CD4-positive, CD25-positive, alpha-beta regulatory T cell (primary cell): ENCODE measurements around the gene MMP10. TPM values are rescaled to one million over a fixed set of nuclear protein-coding genes. Genes with fewer than 3 reads are reported as not detected.
"Not testable (repeated sequence)": the region's sequence is repeated elsewhere in the genome, so short reads cannot be mapped to it uniquely, and the experiment has no call there.

Source experiments
- ATAC-seq, 2 donors: fragments of 150-1000 bp; cut with Tn5 transposase; one replicate each; pipeline ENCODE4 v1.10.0; 2021; ENCODE audit warnings: low read depth in 2 of 2, moderate number of reproducible peaks in 2 of 2, moderate library complexity in 1 of 2
- DNase-seq, 3 donors: peaks; one replicate each; pipeline versions ENCODE4 v3.0.0 to v3.0.0-alpha.2; 2012 to 2022; ENCODE audit warnings: mixed read lengths in 1 of 3
- H3K27ac ChIP-seq: one replicate; pipeline ENCODE4 v1.7.0; 2013; ENCODE audit warnings: mild to moderate bottlenecking, low read length; ENCODE audit not compliant: insufficient read depth, poor library complexity, severe bottlenecking
- H3K27me3 ChIP-seq: one replicate; pipeline ENCODE4 v1.7.0; 2013; ENCODE audit warnings: low read length; ENCODE audit not compliant: control insufficient read depth, insufficient read depth
- H3K36me3 ChIP-seq: one replicate; pipeline ENCODE4 v1.7.0; 2013; ENCODE audit warnings: mild to moderate bottlenecking, low read length, moderate library complexity; ENCODE audit not compliant: control insufficient read depth, insufficient read depth
- H3K4me1 ChIP-seq: 2 replicates; pipeline ENCODE4 v1.7.0; 2013; ENCODE audit warnings: mild to moderate bottlenecking, low read length; ENCODE audit not compliant: insufficient read depth, control insufficient read depth, poor library complexity, severe bottlenecking
- H3K4me3 ChIP-seq: one replicate; pipeline ENCODE4 v1.7.0; 2013; ENCODE audit warnings: low read depth, mild to moderate bottlenecking, low read length, moderate library complexity
- H3K9me3 ChIP-seq, 2 experiments: 1 replicate in 1 of 2; 2 replicates in 1 of 2; pipeline ENCODE4 v1.7.0; 2013; ENCODE audit warnings: low read length in 2 of 2, mild to moderate bottlenecking in 1 of 2, moderate library complexity in 1 of 2; ENCODE audit not compliant: control insufficient read depth in 2 of 2
- H3K27ac Mint-ChIP-seq, 3 donors: one replicate each; pipeline ENCODE4 v1.8.0; 2020 to 2022; ENCODE audit warnings: mild to moderate bottlenecking in 3 of 3, mixed read lengths in 3 of 3, moderate library complexity in 2 of 3
- H3K27me3 Mint-ChIP-seq: one replicate; pipeline ENCODE4 v1.8.0; 2022; ENCODE audit warnings: mild to moderate bottlenecking, mixed read lengths
- H3K36me3 Mint-ChIP-seq: one replicate; pipeline ENCODE4 v1.8.0; 2020; ENCODE audit warnings: mixed read lengths
- H3K4me1 Mint-ChIP-seq, 4 donors: one replicate each; pipeline ENCODE4 v1.8.0; 2020 to 2022; ENCODE audit warnings: mixed read lengths in 4 of 4, mild to moderate bottlenecking in 1 of 4
- H3K4me3 Mint-ChIP-seq, 4 donors: one replicate each; pipeline ENCODE4 v1.8.0; 2020 to 2022; ENCODE audit warnings: mild to moderate bottlenecking in 4 of 4, mixed read lengths in 4 of 4, moderate library complexity in 3 of 4
- H3K9me3 Mint-ChIP-seq, 7 donors: one replicate each; pipeline ENCODE4 v1.8.0; 2020 to 2022; ENCODE audit warnings: mixed read lengths in 7 of 7, mild to moderate bottlenecking in 3 of 7, moderate library complexity in 2 of 7
- polyA plus RNA-seq, 4 donors: library from polyadenylated mRNA; unstranded; fragments of 300-500 nt; fragmentation: Illumina TruSeq; gene quantifications; one replicate each; pipeline ENCODE4 v1.2.3, GENCODE V29; 2021
- total RNA-seq: library from RNA; stranded (reverse); gene quantifications from one replicate; pipeline ENCODE4 v1.2.3, GENCODE V29; 2022

The MMP10 gene
- total and polyA plus RNA-seq, 5 donors from 2014 or later = not detected

DNA sequence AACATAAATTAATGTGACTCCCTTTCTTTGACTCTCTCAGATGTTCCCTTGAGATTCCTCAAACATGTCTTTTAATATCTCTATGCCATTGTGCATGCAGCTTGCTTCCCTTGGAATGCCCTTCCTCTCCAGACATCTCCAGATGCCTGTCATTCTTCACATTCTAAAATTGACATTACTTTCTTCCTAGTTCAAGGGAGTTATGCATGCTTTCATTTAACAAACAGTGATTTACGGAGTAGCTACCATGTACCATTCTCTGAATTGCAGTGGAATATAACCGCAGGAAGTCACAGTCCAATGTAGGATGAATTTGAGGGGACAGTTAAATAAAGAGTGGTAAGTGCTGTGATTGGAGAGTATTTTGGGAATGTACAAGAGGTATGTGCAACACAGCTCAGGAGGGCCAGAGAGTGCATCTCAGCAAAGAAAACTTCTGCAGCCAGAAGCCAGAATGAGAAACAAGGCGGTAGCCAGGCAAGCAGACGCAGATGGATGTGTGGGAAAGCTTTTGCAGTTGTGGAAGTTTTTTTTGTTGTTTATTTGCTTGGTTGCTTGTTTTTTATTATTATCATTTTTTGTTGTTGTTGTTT is 18.7 kb downstream of the MMP10 start:
- H3K4me3 ChIP-seq = no peak overlapping the region
- H3K27me3 Mint-ChIP-seq = peaks cover 7% of the 10 kb centered on the region
- H3K36me3 Mint-ChIP-seq = no peaks in the 10 kb centered on the region
- no peaks in the 10 kb centered on the region for H3K9me3 ChIP-seq
- ATAC-seq = no peak
- H3K27me3 ChIP-seq = peaks cover 2% of the 10 kb centered on the region
- no peaks in the 10 kb centered on the region for H3K4me1 ChIP-seq
- no peak overlapping the region for H3K27ac Mint-ChIP-seq
- H3K4me3 Mint-ChIP-seq = no peak overlapping the region
- no peaks in the 10 kb centered on the region for H3K4me1 Mint-ChIP-seq
- H3K27ac ChIP-seq = no peak overlapping the region
- no peak for DNase-seq
- H3K36me3 ChIP-seq = no peaks in the 10 kb centered on the region
- H3K9me3 Mint-ChIP-seq = peaks cover 0 to 3% (median 0%) of the 10 kb centered on the region in 7 donors

DNA sequence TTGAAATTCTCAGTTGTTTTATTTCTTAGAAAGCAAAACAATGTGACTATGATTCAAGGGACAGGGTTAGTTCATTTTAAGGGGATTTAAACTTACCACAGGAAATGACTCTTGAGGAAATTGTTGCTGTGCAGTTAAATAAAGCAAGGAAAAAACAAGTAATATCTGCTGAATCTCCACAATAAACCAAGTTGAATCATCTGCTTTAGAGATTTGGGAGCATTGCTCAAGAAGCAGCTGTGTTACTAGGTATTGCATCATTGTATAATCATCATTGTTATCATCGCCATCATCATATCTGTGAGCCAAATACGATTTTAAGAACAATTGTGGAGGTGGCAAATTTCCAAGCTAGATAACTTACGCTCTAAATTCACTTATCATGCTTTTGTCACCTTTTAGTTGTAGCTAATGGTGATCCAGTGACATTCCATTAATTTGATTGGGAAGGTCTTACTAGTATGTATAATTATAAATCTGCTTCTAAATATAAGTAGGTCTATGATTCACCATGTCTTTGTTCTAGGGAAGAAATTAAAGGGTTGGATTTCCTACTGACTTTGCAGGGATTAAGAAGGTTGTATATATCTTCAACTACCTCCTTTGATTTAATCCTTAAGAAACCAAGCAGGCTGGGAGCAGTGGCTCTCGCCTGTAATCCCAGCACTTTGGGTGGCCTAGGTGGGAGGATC is 19.9 kb downstream of the MMP10 start:
- Mint-ChIP-seq H3K4me3 (no peak overlapping the region), H3K9me3 (peaks cover 0 to 3% (median 0%) of the 10 kb centered on the region in 7 donors), H3K36me3 (no peaks in the 10 kb centered on the region), H3K27ac (no peak overlapping the region), H3K27me3 (peaks cover 13% of the 10 kb centered on the region), H3K4me1 (no peaks in the 10 kb centered on the region)
- ATAC-seq = no peak
- Histone ChIP-seq H3K36me3 (no peaks in the 10 kb centered on the region), H3K27ac (no peak overlapping the region), H3K4me3 (no peak overlapping the region), H3K9me3 (no peaks in the 10 kb centered on the region), H3K4me1 (no peaks in the 10 kb centered on the region), H3K27me3 (peaks cover 2% of the 10 kb centered on the region)
- no peak for DNase-seq

DNA sequence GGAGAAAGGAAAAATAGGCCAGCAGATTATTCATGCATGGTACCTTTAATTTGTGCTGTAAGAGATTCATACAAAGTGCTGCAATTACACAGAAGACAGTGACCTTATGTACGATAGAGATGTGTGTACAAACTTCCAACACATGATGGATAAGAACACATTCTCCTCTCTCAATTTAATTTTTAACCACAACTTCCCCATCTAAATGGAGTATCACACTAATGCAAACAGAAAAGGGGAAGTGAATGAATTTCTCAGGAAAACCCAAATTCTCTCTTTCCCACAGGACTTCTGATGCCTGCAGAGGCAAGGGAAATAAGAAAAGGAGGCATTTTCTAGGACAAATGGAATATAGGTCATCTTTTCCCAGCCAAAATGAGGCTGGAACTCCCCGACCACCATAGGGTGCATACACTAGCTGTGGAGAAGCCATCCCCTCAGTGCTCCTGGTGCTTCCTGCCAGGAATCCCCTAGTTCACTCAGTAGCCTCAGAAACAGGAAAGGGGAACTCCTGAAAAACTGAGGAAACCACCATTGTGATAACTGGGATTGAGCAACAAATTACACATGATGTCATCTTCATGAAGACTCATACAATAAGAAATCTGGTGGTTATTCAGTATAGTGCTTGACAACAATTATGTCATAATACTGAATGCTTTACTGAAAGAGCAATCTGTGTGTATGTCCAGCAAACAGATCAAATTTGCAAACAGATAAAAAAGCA is 22.4 kb downstream of the MMP10 start:
- H3K27ac Mint-ChIP-seq = no peak overlapping the region
- peaks cover 0 to 3% (median 0%) of the 10 kb centered on the region in 7 donors for H3K9me3 Mint-ChIP-seq
- H3K4me1 Mint-ChIP-seq = no peaks in the 10 kb centered on the region
- Histone ChIP-seq H3K9me3 (no peaks in the 10 kb centered on the region), H3K4me1 (no peaks in the 10 kb centered on the region), H3K27ac (no peak overlapping the region), H3K4me3 (no peak overlapping the region), H3K36me3 (no peaks in the 10 kb centered on the region), H3K27me3 (peaks cover 7% of the 10 kb centered on the region)
- H3K36me3 Mint-ChIP-seq = no peaks in the 10 kb centered on the region
- no peak for DNase-seq
- H3K27me3 Mint-ChIP-seq = peaks cover 13% of the 10 kb centered on the region
- H3K4me3 Mint-ChIP-seq = no peak overlapping the region
- ATAC-seq = no peak

DNA sequence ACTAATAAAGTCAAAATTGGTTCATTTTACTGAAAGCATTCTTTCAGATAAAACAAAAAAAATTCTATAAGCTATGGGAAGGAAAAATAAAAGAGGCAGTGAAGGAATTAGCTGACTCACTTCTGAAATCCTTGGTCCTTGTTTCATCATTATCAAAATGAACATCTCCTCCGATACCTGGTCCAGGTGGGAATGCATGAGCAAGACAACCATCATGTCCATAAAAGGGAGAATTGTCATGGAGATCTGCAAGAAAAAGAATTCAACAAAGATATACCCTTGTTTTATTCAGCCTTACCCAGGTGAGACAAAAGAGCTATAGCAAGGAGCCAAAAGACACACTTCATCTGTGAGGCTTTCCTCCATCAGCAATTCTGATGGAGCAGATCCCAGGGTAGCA is 27.2 kb downstream of the MMP10 start:
- H3K9me3 Mint-ChIP-seq = peaks cover 0 to 9% (median 1%) of the 10 kb centered on the region in 7 donors
- no peak overlapping the region for H3K4me3 Mint-ChIP-seq
- H3K27me3 Mint-ChIP-seq = peaks cover 13% of the 10 kb centered on the region
- no peak overlapping the region for H3K4me3 ChIP-seq
- H3K36me3 Mint-ChIP-seq = no peaks in the 10 kb centered on the region
- no peak overlapping the region for H3K27ac Mint-ChIP-seq
- H3K4me1 Mint-ChIP-seq = no peaks in the 10 kb centered on the region
- DNase-seq (no peak), ATAC-seq (no peak)
- H3K27ac ChIP-seq = no peak overlapping the region
- no peaks in the 10 kb centered on the region for H3K9me3 ChIP-seq
- no peaks in the 10 kb centered on the region for H3K4me1 ChIP-seq
- peaks cover 7% of the 10 kb centered on the region for H3K27me3 ChIP-seq
- no peaks in the 10 kb centered on the region for H3K36me3 ChIP-seq

DNA sequence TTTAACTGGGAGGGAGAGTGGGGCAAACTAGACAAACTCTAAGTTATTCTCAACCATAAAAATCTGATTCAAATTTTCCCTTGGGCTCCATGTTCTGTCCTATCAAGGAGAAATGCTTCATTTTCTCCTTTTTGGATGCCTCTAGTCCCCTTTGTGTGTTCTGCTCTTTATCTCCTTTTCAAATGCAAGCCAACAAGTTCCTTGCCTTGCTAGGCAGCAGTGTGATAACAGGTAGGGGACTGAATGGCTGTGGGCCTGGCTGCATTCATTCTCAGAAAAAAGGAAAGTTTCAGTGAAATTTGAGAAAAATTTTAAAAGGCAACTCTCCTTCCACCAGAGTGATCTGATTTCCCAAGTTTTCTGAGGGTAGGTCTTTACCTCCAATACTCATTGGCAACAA is 28.8 kb downstream of the MMP10 start:
- Histone ChIP-seq H3K9me3 (no peaks in the 10 kb centered on the region), H3K4me1 (no peaks in the 10 kb centered on the region), H3K27me3 (peaks cover 4% of the 10 kb centered on the region), H3K36me3 (no peaks in the 10 kb centered on the region), H3K4me3 (no peak overlapping the region), H3K27ac (no peak overlapping the region)
- DNase-seq = no peak
- Mint-ChIP-seq H3K27ac (no peak overlapping the region), H3K27me3 (peaks cover 6% of the 10 kb centered on the region), H3K4me3 (no peak overlapping the region), H3K9me3 (peaks cover 0 to 12% (median 7%) of the 10 kb centered on the region in 7 donors), H3K4me1 (no peaks in the 10 kb centered on the region), H3K36me3 (no peaks in the 10 kb centered on the region)
- ATAC-seq = no peak

DNA sequence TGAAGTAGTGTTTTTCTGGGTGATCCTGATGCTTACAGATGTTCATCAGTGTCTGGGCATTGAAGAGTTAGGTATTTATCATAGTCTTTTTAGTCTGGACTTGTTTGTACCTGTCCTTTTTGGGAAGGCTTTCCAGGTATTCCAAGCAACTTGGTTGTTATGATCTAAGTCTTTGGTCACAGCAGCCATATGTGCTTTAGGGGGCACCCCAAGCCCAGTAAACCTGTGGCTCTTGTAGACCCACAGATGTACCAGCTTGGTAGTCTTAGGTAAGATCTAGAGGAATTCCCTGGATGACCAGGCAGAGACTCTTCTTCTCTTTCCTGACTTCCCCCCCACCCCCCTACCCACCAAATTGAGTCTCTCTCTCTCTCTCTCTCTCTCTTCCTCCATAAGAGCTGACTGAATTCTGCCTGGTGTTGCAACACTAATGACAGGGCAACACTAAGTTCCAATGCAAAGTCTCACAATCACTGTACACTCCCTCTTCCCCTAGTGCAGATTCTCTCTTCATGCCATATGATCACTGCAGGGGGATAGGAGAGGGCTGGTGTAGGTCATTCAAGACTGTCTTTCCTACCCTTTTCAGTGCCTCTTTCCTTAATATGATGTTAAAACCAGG is 31.2 kb downstream of the MMP10 start:
- H3K36me3 ChIP-seq = no peaks in the 10 kb centered on the region
- H3K9me3 Mint-ChIP-seq = peaks cover 0 to 14% (median 7%) of the 10 kb centered on the region in 7 donors
- H3K27ac ChIP-seq = no peak overlapping the region
- H3K4me1 Mint-ChIP-seq = no peaks in the 10 kb centered on the region
- peaks cover 4% of the 10 kb centered on the region for H3K27me3 ChIP-seq
- H3K9me3 ChIP-seq = no peaks in the 10 kb centered on the region
- no peak for DNase-seq
- no peak overlapping the region for H3K4me3 ChIP-seq
- H3K36me3 Mint-ChIP-seq = no peaks in the 10 kb centered on the region
- H3K27ac Mint-ChIP-seq = no peak overlapping the region
- no peak overlapping the region for H3K4me3 Mint-ChIP-seq
- no peaks in the 10 kb centered on the region for H3K4me1 ChIP-seq
- no peak for ATAC-seq
- H3K27me3 Mint-ChIP-seq = no peaks in the 10 kb centered on the region

DNA sequence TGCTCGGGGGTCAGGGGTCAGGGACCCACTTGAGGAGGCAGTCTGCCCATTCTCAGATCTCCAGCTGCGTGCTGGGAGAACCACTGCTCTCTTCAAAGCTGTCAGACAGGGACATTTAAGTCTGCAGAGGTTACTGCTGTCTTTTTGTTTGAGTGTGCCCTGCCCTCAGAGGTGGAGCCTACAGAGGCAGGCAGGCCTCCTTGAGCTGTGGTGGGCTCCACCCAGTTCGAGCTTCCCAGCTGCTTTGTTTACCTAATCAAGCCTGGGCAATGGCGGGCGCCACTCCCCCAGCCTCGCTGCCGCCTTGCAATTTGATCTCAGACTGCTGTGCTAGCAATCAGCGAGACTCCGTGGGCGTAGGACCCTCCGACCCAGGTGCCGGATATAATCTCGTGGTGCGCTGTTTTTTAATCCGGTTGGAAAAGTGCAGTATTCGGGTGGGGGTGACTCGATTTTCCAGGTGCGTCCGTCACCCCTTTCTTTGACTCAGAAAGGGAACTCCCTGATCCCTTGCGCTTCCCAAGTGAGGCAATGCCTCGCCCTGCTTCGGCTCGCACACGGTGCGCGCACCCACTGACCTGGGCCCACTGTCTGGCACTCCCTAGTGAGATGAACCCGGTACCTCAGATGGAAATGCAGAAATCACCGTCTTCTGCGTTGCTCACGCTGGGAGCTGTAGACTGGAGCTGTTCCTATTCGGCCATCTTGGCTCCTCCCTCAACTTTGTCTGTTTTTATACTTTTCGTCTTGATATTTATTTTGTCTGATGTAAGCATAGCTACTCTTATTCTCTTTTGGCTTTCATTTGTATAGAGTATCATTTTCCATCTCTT is 33.5 kb downstream of the MMP10 start:
- H3K27ac Mint-ChIP-seq, H3K4me1 Mint-ChIP-seq, DNase-seq, H3K4me3 ChIP-seq, H3K36me3 Mint-ChIP-seq, H3K9me3 ChIP-seq, H3K27me3 Mint-ChIP-seq, H3K27me3 ChIP-seq, ATAC-seq, H3K27ac ChIP-seq, H3K4me1 ChIP-seq, H3K4me3 Mint-ChIP-seq, H3K36me3 ChIP-seq: not testable (repeated sequence)
- H3K9me3 Mint-ChIP-seq = peaks cover 0 to 14% (median 7%) of the 10 kb centered on the region in 7 donors
